ENCODE measurements around the gene WWP2.

WWP2 gene

GRCh38 chr16:69837380-69837779, 75.2 kb downstream of the WWP2 start:
- TF ChIP-seq ZBTB7A (IDR thresholded peaks at IDR 0.05; ENCODE audit: low read depth) = no peak
- no peak for TF ChIP-seq RAD21 (IDR thresholded peaks at IDR 0.05; ENCODE audit: low read depth)
- no peak for TF ChIP-seq MAX (IDR thresholded peaks at IDR 0.05)
- no peak for TF ChIP-seq USF1 (IDR thresholded peaks at IDR 0.05)
- no peak for TF ChIP-seq NFIC (IDR thresholded peaks at IDR 0.05)
- TF ChIP-seq TAF1 (IDR thresholded peaks at IDR 0.05; ENCODE audit: low read depth) = no peak

- TF ChIP-seq NFIC (IDR thresholded peaks at IDR 0.05) (no peak), EGR1 (IDR thresholded peaks at IDR 0.05) (no peak), RAD21 (IDR thresholded peaks at IDR 0.05; ENCODE audit: low read depth) (no peak), ZBTB7A (IDR thresholded peaks at IDR 0.05; ENCODE audit: low read depth) (no peak), FOXM1 (IDR thresholded peaks at IDR 0.05; ENCODE audit: borderline replicate concordance, low read depth) (no peak)
Measured at GRCh38 chr16:69838489-69838888, 76.4 kb downstream of the WWP2 start.

GRCh38 chr16:69839240-69839688, 77.1 kb downstream of the WWP2 start:
- TF ChIP-seq EP300 (IDR thresholded peaks at IDR 0.05; ENCODE audit: borderline replicate concordance) = no peak
- no peak for TF ChIP-seq REST (IDR thresholded peaks at IDR 0.05; ENCODE audit: low read depth)
- TF ChIP-seq RAD21 (IDR thresholded peaks at IDR 0.05; ENCODE audit: low read depth) = no peak
- TF ChIP-seq CEBPB (IDR thresholded peaks at IDR 0.05) = no peak
- TF ChIP-seq FOXM1 (IDR thresholded peaks at IDR 0.05; ENCODE audit: borderline replicate concordance, low read depth) = no peak
- no peak for TF ChIP-seq ZBTB7A (IDR thresholded peaks at IDR 0.05; ENCODE audit: low read depth)

GRCh38 chr16:69839798-69840409, 77.8 kb downstream of the WWP2 start:
- TF ChIP-seq FOXM1 (IDR thresholded peaks at IDR 0.05; ENCODE audit: borderline replicate concordance, low read depth) (no peak), TEAD4 (IDR thresholded peaks at IDR 0.05) (no peak), MAX (IDR thresholded peaks at IDR 0.05) (no peak), CEBPB (IDR thresholded peaks at IDR 0.05) (no peak), EP300 (IDR thresholded peaks at IDR 0.05; ENCODE audit: borderline replicate concordance) (no peak), NFIC (IDR thresholded peaks at IDR 0.05) (no peak), EGR1 (IDR thresholded peaks at IDR 0.05) (no peak), YY1 (IDR thresholded peaks at IDR 0.05; ENCODE audit: low read depth) (no peak), REST (IDR thresholded peaks at IDR 0.05; ENCODE audit: low read depth) (no peak), USF1 (IDR thresholded peaks at IDR 0.05) (no peak), TAF1 (IDR thresholded peaks at IDR 0.05; ENCODE audit: low read depth) (no peak), TCF12 (IDR thresholded peaks at IDR 0.05; ENCODE audit: low read depth) (no peak), RAD21 (IDR thresholded peaks at IDR 0.05; ENCODE audit: low read depth) (no peak), CREB1 (IDR thresholded peaks at IDR 0.05; ENCODE audit: low read depth) (no peak), ZBTB7A (IDR thresholded peaks at IDR 0.05; ENCODE audit: low read depth) (no peak)

GRCh38 chr16:69840975-69841374, 78.8 kb downstream of the WWP2 start:
- no peak for TF ChIP-seq EP300 (IDR thresholded peaks at IDR 0.05; ENCODE audit: borderline replicate concordance)
- peak; percentile 11; the same call in 1 of the 2 replicates for TF ChIP-seq NFIC (IDR thresholded peaks at IDR 0.05)

GRCh38 chr16:69844441-69844840, 82.3 kb downstream of the WWP2 start:
- TF ChIP-seq REST (IDR thresholded peaks at IDR 0.05; ENCODE audit: low read depth) = no peak
- no peak for TF ChIP-seq EGR1 (IDR thresholded peaks at IDR 0.05)
- TF ChIP-seq YY1 (IDR thresholded peaks at IDR 0.05; ENCODE audit: low read depth) = no peak
- TF ChIP-seq USF1 (IDR thresholded peaks at IDR 0.05) = no peak
- no peak for TF ChIP-seq TEAD4 (IDR thresholded peaks at IDR 0.05)
